Anterior cingulate cortex (tissue), 58 donors: ENCODE data around the gene CDC25C.
"Not testable (repeated sequence)": the region's sequence is repeated elsewhere in the genome, so short reads cannot be mapped to it uniquely, and the experiment has no call there.

ENCODE experiments used
- DNase-seq, 58 donors: peaks; one replicate each; lab custom pipeline; 2025; lab: John Stamatoyannopoulos, UW

CDC25C gene

DNA sequence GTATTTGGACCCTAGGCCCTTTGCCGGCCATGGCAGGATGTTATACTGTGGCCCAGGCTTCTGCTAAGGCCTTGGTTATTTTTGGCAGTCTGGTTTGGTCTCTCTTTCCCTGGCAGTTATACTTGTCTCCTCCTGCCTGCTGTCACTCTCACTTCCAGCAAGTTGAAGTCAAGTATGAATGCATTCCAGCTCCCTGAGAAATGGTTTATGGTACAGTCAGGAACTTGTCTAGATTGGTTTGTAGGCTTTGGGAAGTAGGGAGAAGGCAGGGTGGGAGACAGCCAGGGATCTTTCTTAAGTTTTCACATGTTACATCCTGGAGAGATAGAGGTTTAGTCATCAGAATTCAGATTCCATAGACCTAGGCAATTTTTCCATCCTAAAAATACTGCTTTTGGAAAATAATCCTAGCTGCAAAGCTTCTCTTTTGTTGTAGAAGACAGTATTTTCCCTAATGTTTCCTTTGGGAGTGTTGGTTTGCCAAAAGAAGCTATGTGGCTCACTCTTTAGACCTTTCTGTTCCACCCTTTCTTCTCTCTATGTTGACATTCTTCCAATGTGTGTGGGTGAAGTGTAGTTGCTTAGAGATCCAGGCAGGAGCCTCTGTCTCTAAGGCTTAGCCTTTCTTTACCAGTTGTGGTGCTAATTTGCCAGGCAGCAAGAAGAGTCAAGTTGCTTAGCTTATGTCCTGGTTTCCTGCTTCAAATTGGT lies 18.4 kb upstream of the CDC25C start:
- DNase-seq, result no peak

DNA sequence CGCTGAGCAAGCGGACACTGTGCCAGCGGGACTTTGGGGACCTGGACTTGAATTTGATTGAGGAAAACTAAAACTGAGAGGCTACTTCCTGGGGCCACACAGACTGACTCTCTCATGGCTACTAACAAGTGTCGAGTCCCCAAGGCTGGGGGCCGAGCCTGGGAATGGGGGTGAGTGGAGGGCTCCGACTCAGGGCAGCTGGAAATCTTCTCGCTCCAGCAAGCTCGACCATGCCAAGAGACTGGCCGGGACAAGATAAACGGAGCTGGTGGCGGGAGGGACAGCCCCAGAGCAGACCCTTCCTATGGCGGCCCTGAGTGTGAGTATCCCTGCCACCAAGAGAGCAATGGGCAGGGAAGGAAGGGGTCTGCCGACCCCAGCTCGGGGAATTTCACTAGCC lies 15.3 kb upstream of the CDC25C start:
- no peak for DNase-seq

- no peak for DNase-seq
Measured at GRCh38 chr5:138344887-138345622, 13.5 kb upstream of the CDC25C start.

- DNase-seq, result no peak
Measured at GRCh38 chr5:138340008-138340407, 8.4 kb upstream of the CDC25C start.

DNA sequence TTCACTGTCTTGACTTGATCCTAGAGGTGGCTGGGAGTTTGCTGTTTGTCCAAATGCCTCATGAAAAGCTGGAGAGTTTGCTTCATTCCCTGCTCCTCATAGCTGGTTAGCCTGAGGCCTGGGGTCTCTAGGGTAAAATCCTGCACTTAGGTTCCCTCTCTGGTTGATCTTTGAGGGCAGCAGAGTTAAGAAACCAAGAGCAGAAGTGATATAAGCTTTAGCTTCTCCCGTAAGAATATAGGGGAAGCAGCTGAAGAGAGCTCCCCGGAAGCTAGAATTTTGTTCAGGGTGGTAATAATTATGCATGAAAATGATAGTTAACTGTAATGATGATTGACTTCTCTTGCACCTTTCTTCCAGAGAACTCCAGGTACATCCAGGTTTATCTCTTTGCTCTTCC lies 7.9 kb upstream of the CDC25C start:
- DNase-seq, result no peak

DNA sequence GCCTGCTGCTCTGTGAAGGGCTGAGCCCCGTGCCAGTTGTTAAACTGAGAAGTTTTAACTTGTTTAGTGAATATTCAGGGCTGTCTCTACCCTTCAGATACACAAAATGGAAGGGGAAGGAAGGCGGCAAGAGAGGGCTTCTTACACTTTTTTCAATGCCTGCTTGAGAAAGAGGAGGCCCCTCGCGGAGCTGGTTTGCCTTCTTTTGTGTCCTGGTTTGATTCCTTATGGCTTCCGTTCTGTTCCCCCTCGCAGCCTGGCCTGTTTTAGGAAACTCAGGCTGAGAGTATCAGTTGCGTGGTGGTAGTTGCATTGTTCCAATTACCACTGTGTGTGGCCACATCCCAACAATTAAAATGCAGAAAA lies 7.5 kb upstream of the CDC25C start:
- DNase-seq, result peak in 11 of 58 donors; percentile 5 to 50 (median 15)

DNA sequence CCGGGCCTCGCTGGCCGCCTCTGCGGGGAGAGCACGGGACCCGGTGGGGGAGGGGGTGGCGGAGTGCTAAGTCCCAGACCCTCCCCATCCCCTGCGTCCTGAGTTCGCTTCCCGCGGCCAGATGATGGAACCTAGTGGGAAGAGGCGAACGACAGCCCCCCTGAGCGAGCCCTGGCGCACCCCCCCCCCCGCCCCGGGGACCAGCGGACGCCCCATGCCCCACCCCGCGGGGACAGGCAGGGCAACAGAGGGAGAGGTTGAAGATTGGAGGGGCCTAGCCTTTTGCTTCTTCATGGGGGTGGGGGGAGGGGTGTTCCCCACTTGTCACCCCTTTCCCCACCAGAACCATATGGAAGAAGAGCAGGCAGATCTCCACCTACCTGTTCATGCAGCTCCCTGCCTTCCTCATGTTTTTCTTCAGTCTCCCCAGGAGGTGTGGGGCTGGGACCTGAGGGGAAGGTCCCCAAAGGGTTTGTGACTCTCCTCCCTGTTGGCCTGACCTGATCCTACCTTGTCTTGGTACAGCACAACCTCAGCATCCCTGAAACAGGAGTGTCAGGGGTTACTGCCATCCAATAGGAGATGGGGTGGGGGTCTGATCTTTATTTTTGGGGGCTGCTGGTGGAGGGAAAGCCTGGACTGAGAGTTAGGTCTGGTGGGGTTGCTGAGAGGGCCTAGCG lies 6.9 kb upstream of the CDC25C start:
- DNase-seq, result no peak

DNA sequence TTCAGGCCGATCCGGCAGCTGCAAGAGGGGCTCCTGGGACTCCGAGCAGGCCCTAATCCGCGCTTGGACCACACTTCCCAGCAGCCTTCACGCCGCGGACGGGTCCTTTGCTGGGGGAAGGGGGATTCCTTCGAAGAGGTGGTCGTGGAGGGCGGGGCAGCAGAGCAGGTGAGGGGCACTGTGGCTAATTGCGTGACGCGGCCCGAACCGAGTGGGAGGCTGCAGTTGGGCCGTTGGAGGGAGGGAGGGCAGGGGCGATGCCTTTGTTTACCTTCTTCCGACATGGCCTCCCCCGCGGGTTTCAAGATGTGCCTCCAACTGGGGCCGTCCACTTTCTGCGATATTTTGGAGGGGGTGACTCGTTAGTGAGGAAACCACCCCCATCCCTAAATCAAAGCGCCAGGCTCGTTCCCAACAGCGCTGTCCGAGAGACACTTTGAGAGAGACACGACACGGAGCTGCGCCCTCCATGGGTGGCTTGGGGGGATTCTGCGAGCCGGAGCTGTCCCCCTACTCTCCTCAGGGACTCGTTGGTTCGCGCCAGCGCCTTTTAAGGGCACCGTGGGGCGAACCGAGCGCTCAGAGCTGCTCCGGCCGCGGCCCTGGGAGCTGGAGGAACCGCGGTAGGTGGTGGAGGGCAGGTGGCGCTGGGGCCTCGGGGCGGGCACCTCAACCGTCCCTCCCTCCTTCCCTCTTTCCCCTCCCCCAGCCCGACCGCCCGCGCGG lies 6.2 kb upstream of the CDC25C start, which contains the start of gene FAM53C:
Gene FAM53C, plus strand, starts transcription at position 582 of the 726 bp plus-strand sequence. CDS start 3,070 bp downstream, outside the sequence.
- DNase-seq, result peak; percentile 16 to 98 (median 91)

GRCh38 chr5:138336952-138337684 lies 5.5 kb upstream of the CDC25C start:
- DNase-seq, result peak in 40 of 58 donors; percentile 57 to 95 (median 86)

DNA sequence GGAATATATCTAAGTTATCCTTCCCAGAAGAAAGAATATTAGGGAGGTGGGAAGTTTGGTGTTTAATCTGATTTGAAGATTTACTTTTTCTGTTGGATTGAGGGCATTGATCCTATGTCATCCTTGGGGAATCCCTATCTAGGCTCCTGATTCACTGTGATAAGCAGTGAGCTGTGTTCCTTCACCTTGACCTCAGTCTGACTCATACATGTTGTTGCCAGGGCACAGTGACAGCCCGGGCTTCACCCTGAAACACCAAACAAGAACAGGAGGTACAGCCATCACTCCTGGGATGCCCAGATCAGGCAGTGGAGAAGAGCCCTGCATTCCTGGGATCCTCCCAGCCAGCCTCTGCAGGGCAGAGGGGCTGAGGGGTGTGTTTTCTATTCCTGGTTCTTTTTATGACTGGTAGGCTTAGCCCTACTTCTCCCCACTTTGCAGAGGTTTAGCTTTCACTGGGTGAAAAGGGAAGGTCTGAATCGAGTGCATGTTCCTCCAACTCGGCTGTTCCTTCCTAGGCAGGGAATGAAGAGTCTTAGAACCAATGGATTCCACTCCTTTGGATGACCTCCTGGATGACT lies 3.4 kb upstream of the CDC25C start:
- DNase-seq, result no peak

DNA sequence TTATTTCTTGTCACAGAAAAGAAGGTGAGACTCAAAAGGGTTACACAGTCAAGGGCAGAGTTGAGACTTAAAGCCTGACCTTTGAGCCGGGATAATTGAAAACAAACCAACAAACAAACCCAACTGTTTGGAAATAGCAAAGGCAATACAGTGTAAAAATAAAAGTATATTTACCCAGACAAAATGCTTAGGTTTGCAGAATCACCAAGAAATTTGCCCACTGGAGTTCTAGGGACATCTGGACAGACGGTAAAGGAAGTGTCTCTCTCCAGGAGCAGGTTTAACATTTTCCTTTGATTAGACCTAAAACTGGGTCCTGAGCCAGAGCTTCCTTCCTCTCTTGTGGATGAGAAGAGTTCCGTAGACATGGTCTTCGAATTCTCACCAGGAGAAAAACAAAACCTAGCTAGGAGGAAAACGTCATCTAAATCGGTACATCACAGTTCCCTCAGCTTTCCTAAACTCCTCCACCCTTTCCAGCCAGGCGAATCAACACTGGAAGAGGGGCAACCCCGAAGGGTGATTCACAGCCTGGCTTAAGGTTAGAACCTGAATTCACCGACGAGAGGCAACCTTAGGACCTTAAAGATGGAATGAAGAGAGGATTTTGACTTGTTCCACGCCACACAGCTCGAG lies 673 bp downstream of the CDC25C start:
- DNase-seq, result no peak

- DNase-seq, result not testable (repeated sequence)
Measured at GRCh38 chr5:138318211-138318610, 13.4 kb downstream of the CDC25C start.

- DNase-seq, result no peak
Measured at GRCh38 chr5:138316355-138316754, 15.2 kb downstream of the CDC25C start.

DNA sequence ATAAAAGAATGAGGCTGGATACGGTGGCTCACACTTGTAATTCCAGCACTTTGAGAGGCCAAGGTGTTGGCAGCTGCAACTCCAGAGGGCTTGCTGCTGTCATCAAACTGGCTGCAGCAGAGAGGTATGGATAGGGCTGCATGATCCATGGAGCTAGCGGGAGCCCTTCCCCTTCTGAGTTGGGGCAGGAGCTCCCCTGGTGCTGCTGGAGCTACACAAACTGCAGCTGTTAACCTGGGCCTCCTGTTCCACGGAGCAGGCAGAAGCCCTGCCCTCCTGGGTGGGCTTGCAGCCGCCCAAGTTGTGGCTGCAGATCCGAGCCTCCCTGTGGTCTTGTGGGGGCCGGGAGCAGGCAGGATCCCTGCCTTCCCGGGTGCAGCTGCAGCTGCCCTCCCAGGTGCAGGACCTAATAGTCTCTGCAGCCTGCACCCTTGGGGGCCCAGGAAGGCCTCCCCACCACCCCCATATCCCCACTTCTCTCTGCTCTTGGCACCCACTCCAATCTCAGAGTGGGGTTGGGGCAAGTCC lies 15.8 kb downstream of the CDC25C start:
- no peak for DNase-seq

DNA sequence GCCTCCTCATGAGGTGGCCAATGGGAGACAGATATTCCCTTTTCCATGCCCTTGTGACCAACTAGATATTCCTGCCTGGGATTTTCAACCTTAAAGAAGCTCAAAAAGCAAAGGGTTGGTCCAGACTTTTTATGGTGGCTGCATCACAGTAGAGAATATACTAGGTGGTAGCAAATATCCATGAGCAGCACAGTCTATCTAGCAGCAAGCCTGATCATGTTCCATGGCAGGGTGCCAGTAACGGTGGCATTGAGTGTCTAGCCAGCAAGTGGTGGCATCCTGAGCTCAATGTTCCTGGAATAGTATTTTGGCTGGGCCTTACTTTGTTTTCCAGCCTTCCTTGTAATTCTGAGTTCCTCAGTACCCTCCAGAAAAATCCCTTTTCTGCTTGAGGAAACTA lies 25.8 kb downstream of the CDC25C start:
- DNase-seq, result peak in 5 of 58 donors; percentile 0 to 28 (median 3)

DNA sequence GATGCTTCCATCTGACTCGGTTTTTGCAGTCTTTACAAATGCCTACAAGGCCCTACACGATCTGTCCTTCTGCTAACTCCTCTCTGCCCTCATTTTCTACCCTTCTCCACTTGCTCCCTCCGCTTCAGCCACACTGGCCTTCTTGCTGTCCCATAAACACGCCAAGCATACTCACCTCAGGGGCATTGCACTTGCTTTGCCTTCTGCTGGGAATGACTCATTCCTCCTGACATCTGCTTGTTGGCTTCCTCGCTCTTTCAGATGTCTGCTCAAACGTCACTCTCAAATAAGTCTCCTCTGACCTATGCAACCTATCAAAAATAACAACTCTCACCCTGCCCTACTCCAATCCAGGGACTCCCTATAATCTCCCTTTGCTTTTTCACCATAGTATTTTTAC lies 28.2 kb downstream of the CDC25C start:
- no peak for DNase-seq

DNA sequence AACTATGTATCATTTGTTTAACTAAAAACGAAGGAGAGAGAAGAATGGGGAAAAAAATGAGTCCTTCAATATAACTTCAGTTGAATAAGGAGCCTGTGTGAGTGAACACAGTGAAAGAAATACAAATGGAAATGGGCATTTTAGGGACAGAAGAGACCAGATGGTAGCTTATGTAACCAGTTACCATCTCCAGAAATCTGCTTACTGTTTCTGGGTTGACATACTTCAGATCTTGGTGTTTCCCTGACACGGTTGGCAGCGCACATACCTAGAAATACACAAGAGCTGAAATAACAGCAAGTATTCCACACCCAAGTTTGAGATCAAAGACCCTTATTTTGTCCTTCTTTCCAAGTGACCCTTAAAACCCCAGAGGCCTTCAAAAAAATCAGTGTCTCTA lies 42.3 kb downstream of the CDC25C start:
- peak in 2 of 58 donors; percentile 28 to 32 for DNase-seq

DNA sequence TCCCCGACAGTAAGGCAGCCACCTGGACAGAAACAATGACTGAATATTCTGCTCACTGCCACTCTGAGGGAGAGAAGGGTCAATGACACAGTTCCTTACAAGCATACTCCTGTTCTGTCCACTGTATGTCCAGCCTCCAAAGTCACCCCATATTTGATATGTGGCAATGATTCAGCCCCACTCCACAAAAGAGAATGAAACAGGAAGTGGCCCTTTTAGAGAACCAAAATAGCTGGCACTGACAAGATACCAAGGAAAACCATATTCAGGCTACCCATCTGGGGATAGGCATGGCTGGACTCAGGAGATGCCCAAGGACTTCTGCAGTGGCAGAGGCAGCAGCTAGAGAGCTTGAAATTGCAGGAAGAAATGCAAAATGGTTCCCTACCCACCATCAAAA lies 44.4 kb downstream of the CDC25C start:
- DNase-seq, result no peak
